Liver (tissue), 9 donors: ENCODE data around the gene NOP16. TPM values are rescaled to one million over a fixed set of nuclear protein-coding genes. Genes with fewer than 3 reads are reported as not detected.

Source experiments
- DNase-seq: peaks from one replicate; pipeline ENCODE4 v3.0.0-alpha.2; 2017; ENCODE audit warnings: low spot score
- H3K27ac ChIP-seq, 2 donors: one replicate each; pipeline ENCODE4 v1.7.0; 2013; ENCODE audit warnings: inconsistent platforms in 2 of 2, low read length in 2 of 2, control low read depth in 1 of 2, low read depth in 1 of 2, mild to moderate bottlenecking in 1 of 2
- H3K27me3 ChIP-seq, 4 donors: one replicate each; pipeline versions ENCODE4 v1.6.1 to v1.7.0; 2013; ENCODE audit warnings: low read length in 3 of 4, inconsistent platforms in 1 of 4, mild to moderate bottlenecking in 1 of 4, moderate library complexity in 1 of 4; ENCODE audit not compliant: control insufficient read depth in 4 of 4, insufficient read depth in 4 of 4
- H3K36me3 ChIP-seq, 4 donors: one replicate each; pipeline versions ENCODE4 v1.6.1 to v1.7.0; 2013; ENCODE audit warnings: low read length in 3 of 4, mild to moderate bottlenecking in 3 of 4, low read depth in 1 of 4, moderate library complexity in 1 of 4; ENCODE audit not compliant: control insufficient read depth in 4 of 4, insufficient read depth in 3 of 4
- H3K4me1 ChIP-seq, 4 donors: one replicate each; pipeline versions ENCODE4 v1.6.1 to v1.7.0; 2013; ENCODE audit warnings: low read length in 3 of 4, mild to moderate bottlenecking in 3 of 4, moderate library complexity in 1 of 4; ENCODE audit not compliant: control insufficient read depth in 4 of 4, insufficient read depth in 4 of 4
- H3K4me3 ChIP-seq, 3 donors: one replicate each; pipeline versions ENCODE4 v1.6.1 to v1.7.0; 2013; ENCODE audit warnings: low read length in 3 of 3, control low read depth in 1 of 3, low read depth in 1 of 3, mild to moderate bottlenecking in 1 of 3
- H3K9ac ChIP-seq, 2 donors: one replicate each; pipeline ENCODE4 v1.7.0; 2013; ENCODE audit warnings: low read length in 2 of 2, mild to moderate bottlenecking in 2 of 2, moderate library complexity in 2 of 2, control low read depth in 1 of 2, low read depth in 1 of 2
- H3K9me3 ChIP-seq, 4 donors: one replicate each; pipeline versions ENCODE4 v1.6.1 to v1.7.0; 2013; ENCODE audit warnings: low read length in 3 of 4; ENCODE audit not compliant: control insufficient read depth in 4 of 4
- ATF3 ChIP-seq: IDR thresholded peaks from 2 replicates; pipeline ENCODE4 v1.6.1; 2016; ENCODE audit warnings: antibody characterized with exemption
- CTCF ChIP-seq: fragments of 150-350 bp; IDR thresholded peaks from 2 replicates; pipeline ENCODE4 v1.5.1; 2017; ENCODE audit warnings: improper control_type of control experiment, low read depth, low read length; ENCODE audit not compliant: missing input control
- EGR1 ChIP-seq, 2 donors: IDR thresholded peaks; 2 replicates each; pipeline ENCODE4 v1.6.1; 2016 to 2018; ENCODE audit warnings: antibody characterized with exemption in 2 of 2, low read depth in 2 of 2
- FOXA1 ChIP-seq: IDR thresholded peaks from 2 replicates; pipeline ENCODE4 v1.6.1; 2016; ENCODE audit warnings: antibody characterized with exemption
- FOXA2 ChIP-seq: IDR thresholded peaks from 2 replicates; pipeline ENCODE4 v1.6.1; 2016; ENCODE audit warnings: antibody characterized with exemption
- GABPA ChIP-seq, 2 donors: IDR thresholded peaks in 1 of 2; conservative IDR thresholded peaks in 1 of 2; 2 replicates each; pipeline ENCODE4 v1.6.1; 2016; ENCODE audit warnings: antibody characterized with exemption in 2 of 2, mild to moderate bottlenecking in 1 of 2, moderate library complexity in 1 of 2
- HNF4A ChIP-seq, 2 donors: conservative IDR thresholded peaks; 2 replicates each; pipeline ENCODE4 v1.6.1; 2016; ENCODE audit warnings: antibody characterized with exemption in 2 of 2, mild to moderate bottlenecking in 2 of 2
- HNF4G ChIP-seq: IDR thresholded peaks from 2 replicates; pipeline ENCODE4 v1.6.1; 2016; ENCODE audit warnings: antibody characterized with exemption
- JUND ChIP-seq, 2 donors: IDR thresholded peaks; 2 replicates each; pipeline ENCODE4 v1.6.1; 2016; ENCODE audit warnings: antibody characterized with exemption in 2 of 2
- MAX ChIP-seq: IDR thresholded peaks from 2 replicates; pipeline ENCODE4 v1.6.1; 2016; ENCODE audit warnings: antibody characterized with exemption
- NR2F2 ChIP-seq: IDR thresholded peaks from 2 replicates; pipeline ENCODE4 v1.6.1; 2016; ENCODE audit warnings: antibody characterized with exemption
- RAD21 ChIP-seq, 2 donors: IDR thresholded peaks; 2 replicates each; pipeline ENCODE4 v1.6.1; 2016; ENCODE audit warnings: antibody characterized with exemption in 2 of 2, mild to moderate bottlenecking in 2 of 2
- REST ChIP-seq: IDR thresholded peaks from 2 replicates; pipeline ENCODE4 v1.6.1; 2016; ENCODE audit warnings: antibody characterized with exemption, mild to moderate bottlenecking
- RXRA ChIP-seq, 2 donors: IDR thresholded peaks; 2 replicates each; pipeline ENCODE4 v1.6.1; 2017 to 2018; ENCODE audit warnings: antibody characterized with exemption in 2 of 2, mild to moderate bottlenecking in 1 of 2
- SP1 ChIP-seq: IDR thresholded peaks from 2 replicates; pipeline ENCODE4 v1.6.1; 2018; ENCODE audit warnings: antibody characterized with exemption, mild to moderate bottlenecking
- TAF1 ChIP-seq: conservative IDR thresholded peaks from 2 replicates; pipeline ENCODE4 v1.6.1; 2016; ENCODE audit warnings: antibody characterized with exemption, mild to moderate bottlenecking
- YY1 ChIP-seq: IDR thresholded peaks from 2 replicates; pipeline ENCODE4 v1.6.1; 2016; ENCODE audit warnings: antibody characterized with exemption, mild to moderate bottlenecking
- ZBTB33 ChIP-seq: IDR thresholded peaks from 2 replicates; pipeline ENCODE4 v1.6.1; 2016; ENCODE audit warnings: antibody characterized with exemption
- WGBS: extraction: QIAGEN DNeasy Blood & Tissue Kit; methylation state at CpG from one replicate; pipeline ENCODE4 v1.1.7; 2013; 5-methylcytosine and 5-hydroxymethylcytosine counted together
- polyA plus RNA-seq, 2 donors: library from polyadenylated mRNA; stranded (reverse) in 1 of 2; unstranded in 1 of 2; fragments of 200-250 nt in 1 of 2; fragments of >200 nt in 1 of 2; fragmentation: Nextera tagmentation in 1 of 2; extraction: Ambion mirVana in 1 of 2; gene quantifications; one replicate each; pipeline versions ENCODE4 v1.2.1 to v1.2.3, GENCODE V29; 2013 to 2015
- total RNA-seq, 2 donors: library from RNA; depleted of rRNA; stranded (reverse); fragments of >200 nt; gene quantifications; one replicate each; pipeline ENCODE4 v1.2.3, GENCODE V29; 2014
- donor health status: healthy.
- donor health status: healthy.
- donor health status: healthy.
- donor health status: healthy.
- donor health status: healthy.

Gene NOP16
- total and polyA plus RNA-seq, 4 donors = 6.1 to 41.2 (median 17.2) TPM

GRCh38 chr5:176355400-176356178 lies 32.8 kb downstream of the NOP16 start:
- Histone ChIP-seq H3K36me3 (peaks cover 0 to 49% (median 42%) of the 10 kb centered on the region in 4 donors), H3K27ac (no peak overlapping the region), H3K4me1 (peaks cover 0 to 18% (median 5%) of the 10 kb centered on the region in 4 donors), H3K9me3 (no peaks in the 10 kb centered on the region), H3K9ac (no peak overlapping the region), H3K27me3 (no peaks in the 10 kb centered on the region), H3K4me3 (no peak overlapping the region)
- TF ChIP-seq FOXA1 = no peak
- no peak for TF ChIP-seq ZBTB33
- TF ChIP-seq NR2F2 = no peak
- TF ChIP-seq RXRA (IDR thresholded peaks at IDR 0.05) = no peak
- no peak for TF ChIP-seq EGR1 (IDR thresholded peaks at IDR 0.05; ENCODE audit: low read depth in 2 of 2)
- no peak for TF ChIP-seq FOXA2
- no peak for TF ChIP-seq HNF4G
- no peak for TF ChIP-seq MAX
- TF ChIP-seq GABPA (IDR thresholded peaks at IDR 0.05 in 1 of 2, conservative IDR thresholded peaks at IDR 0.05 in 1 of 2) = no peak
- no peak for TF ChIP-seq TAF1
- TF ChIP-seq JUND (IDR thresholded peaks at IDR 0.05) = no peak
- no peak for TF ChIP-seq REST
- no peak for TF ChIP-seq ATF3
- TF ChIP-seq HNF4A (conservative IDR thresholded peaks at IDR 0.05) = no peak
- no peak for TF ChIP-seq RAD21 (IDR thresholded peaks at IDR 0.05)
- no peak for TF ChIP-seq CTCF
- TF ChIP-seq SP1 = no peak
- TF ChIP-seq YY1 = no peak
- 97% methylated on average over 16 of the region's 16 CpGs for WGBS
- no peak for DNase-seq
